WERI-Rb-1 (cell line): ENCODE data around the gene PSMD13.

Source experiments
- DNase-seq: peaks from one replicate; pipeline ENCODE4 v3.0.0-alpha.2; 2020
- H3K27ac ChIP-seq: fragments of 250-450 bp; sonication (Bioruptor Pico); 2 replicates; pipeline ENCODE4 v1.5.1; 2020; ENCODE audit warnings: mild to moderate bottlenecking, moderate library complexity
- H3K27me3 ChIP-seq: fragments of 250-450 bp; sonication (Bioruptor Pico); 2 replicates; pipeline ENCODE4 v1.5.1; 2021; ENCODE audit warnings: mild to moderate bottlenecking, low read depth, moderate library complexity; ENCODE audit not compliant: insufficient read depth, severe bottlenecking
- H3K36me3 ChIP-seq: fragments of 250-450 bp; sonication (Bioruptor Pico); 2 replicates; pipeline ENCODE4 v1.5.1; 2020; ENCODE audit warnings: mild to moderate bottlenecking, moderate library complexity
- H3K4me3 ChIP-seq: 2 replicates; pipeline ENCODE4 v1.5.1; 2011; ENCODE audit warnings: low read depth, mild to moderate bottlenecking, control low read depth, low read length
- H3K9me3 ChIP-seq: fragments of 250-450 bp; sonication (Bioruptor Pico); 2 replicates; pipeline ENCODE4 v1.5.1; 2021; ENCODE audit warnings: mild to moderate bottlenecking, moderate library complexity; ENCODE audit not compliant: severe bottlenecking
- CTCF ChIP-seq: IDR thresholded peaks from 2 replicates; pipeline ENCODE4 v1.5.1; 2011; ENCODE audit warnings: low read depth, mild to moderate bottlenecking, control low read depth, inconsistent platforms, low read length

PSMD13 gene

DNA sequence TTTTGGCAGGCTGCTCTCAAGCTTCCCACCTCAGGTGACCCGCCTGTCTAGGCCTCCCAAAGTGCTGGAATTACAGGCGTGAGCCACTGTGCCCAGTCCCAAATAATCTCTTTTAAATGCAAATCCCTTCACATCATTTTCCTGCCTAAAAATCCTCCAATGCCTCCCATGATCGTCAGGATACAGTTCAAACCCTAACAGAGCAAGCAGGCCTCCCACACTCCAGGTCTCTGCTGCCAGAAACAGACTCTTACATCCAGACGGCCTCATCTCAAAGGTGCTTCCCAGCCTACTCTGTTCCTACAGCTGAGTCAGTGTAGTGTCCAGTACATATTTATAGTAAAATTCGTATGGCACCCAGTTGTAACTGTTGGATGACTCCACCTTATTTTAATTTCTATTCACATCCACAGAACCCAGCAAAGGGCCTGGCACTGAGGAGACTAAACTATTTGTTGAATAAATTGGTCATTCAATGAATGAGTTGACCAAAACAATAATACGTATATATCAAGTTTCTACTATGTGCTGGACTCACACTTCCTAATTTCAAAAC, 8.9 kb upstream of the PSMD13 start:
- TF ChIP-seq CTCF, result no peak

DNA sequence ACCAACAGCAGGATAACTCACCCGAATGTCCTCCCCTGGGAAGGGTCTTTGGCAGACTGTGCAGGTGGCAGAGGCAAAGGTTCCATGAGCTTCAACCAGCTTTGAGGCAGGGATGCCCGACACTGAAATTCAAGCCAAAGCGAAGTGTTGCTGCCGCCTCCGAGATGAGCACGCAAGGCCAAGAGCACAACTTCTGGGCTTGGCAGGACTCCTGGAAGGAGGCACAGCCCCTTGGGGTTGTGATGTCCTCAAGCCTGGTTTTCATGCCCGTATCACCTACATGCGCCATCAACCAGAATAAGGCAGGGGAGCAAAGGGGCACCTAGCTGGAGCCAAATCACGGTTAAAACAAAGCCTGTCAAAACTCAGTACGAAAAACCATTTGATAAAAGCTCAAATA, 6.3 kb upstream of the PSMD13 start:
- DNase-seq, result no peak
- Histone ChIP-seq H3K27ac (no peak overlapping the region), H3K9me3 (no peaks in the 10 kb centered on the region), H3K27me3 (no peaks in the 10 kb centered on the region), H3K4me3 (no peak overlapping the region), H3K36me3 (peaks cover 3% of the 10 kb centered on the region; the same call in 1 of the 2 replicates)
- TF ChIP-seq CTCF, result no peak

More for the DNA sequence above, 8.9 kb upstream of the PSMD13 start:
- H3K36me3 ChIP-seq, result peaks cover 3% of the 10 kb centered on the region; the same call in 1 of the 2 replicates
- H3K27me3 ChIP-seq, result no peaks in the 10 kb centered on the region
- no peak for DNase-seq
- no peak overlapping the region for H3K27ac ChIP-seq
- no peaks in the 10 kb centered on the region for H3K9me3 ChIP-seq
- H3K4me3 ChIP-seq, result no peak overlapping the region

DNA sequence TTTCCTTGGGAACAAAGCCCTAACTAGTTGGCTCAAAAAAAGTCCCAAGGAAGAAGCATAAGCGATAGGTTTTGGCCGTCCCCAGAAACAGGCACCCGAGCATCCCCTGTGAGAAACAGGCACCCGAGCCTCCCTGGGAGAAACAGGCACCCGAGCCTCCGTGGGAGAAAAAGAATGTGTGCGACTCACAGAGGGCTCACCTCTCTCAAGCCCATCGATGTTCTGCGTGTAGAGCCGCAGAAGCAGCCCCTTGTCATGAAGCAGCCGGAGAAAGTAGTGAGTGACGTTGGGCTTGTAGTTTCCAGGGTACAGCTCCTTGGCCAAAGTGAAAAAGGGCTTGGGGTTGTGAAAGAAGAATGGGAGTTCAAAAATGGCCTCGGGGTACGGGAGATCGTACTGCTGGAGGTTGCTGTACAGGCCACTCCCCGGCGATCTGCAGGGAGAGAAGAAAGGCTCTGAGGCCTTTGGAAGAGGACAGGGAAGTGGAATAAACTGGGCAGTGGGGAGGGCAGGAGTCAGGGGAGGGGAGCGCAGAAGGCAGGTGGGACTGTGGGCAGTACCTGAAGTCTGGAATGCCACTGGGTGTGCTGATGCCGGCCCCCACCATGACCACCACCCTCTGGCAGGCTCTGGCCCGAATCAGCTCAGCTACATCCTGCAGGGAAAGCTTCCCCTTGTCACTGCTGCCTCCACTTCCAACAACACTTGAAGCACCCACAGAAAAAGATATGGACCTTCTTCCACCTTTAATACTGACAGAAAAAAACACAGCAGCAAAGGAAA, 3.8 kb upstream of the PSMD13 start:
- peaks cover 3% of the 10 kb centered on the region for H3K36me3 ChIP-seq
- no peak for DNase-seq
- no peak overlapping the region for H3K27ac ChIP-seq
- no peaks in the 10 kb centered on the region for H3K27me3 ChIP-seq
- no peak for TF ChIP-seq CTCF
- no peaks in the 10 kb centered on the region for H3K9me3 ChIP-seq
- no peak overlapping the region for H3K4me3 ChIP-seq

- Histone ChIP-seq H3K4me3 (peak overlapping the region; percentile 88), H3K9me3 (no peaks in the 10 kb centered on the region), H3K27ac (no peak overlapping the region), H3K36me3 (peaks cover 11% of the 10 kb centered on the region), H3K27me3 (no peaks in the 10 kb centered on the region)
- DNase-seq, result no peak
- no peak for TF ChIP-seq CTCF
Measured at GRCh38 chr11:235180-235579, 1.6 kb upstream of the PSMD13 start.

- H3K27ac ChIP-seq, result peak overlapping the region; percentile 86
- no peak for DNase-seq
Measured at GRCh38 chr11:235609-235996, 1.2 kb upstream of the PSMD13 start.

More at GRCh38 chr11:235609-235996, 1.2 kb upstream of the PSMD13 start:
- Histone ChIP-seq H3K36me3 (peaks cover 15% of the 10 kb centered on the region), H3K27me3 (no peaks in the 10 kb centered on the region), H3K4me3 (peak overlapping the region; percentile 88), H3K9me3 (no peaks in the 10 kb centered on the region)
- TF ChIP-seq CTCF, result no peak
